ENCODE results near the gene DDI1. TPM values are rescaled to one million over a fixed set of nuclear protein-coding genes. Genes with fewer than 3 reads are reported as not detected.

The DDI1 gene
- total RNA-seq, 1 experiment from 2014 or later = not detected

DNA sequence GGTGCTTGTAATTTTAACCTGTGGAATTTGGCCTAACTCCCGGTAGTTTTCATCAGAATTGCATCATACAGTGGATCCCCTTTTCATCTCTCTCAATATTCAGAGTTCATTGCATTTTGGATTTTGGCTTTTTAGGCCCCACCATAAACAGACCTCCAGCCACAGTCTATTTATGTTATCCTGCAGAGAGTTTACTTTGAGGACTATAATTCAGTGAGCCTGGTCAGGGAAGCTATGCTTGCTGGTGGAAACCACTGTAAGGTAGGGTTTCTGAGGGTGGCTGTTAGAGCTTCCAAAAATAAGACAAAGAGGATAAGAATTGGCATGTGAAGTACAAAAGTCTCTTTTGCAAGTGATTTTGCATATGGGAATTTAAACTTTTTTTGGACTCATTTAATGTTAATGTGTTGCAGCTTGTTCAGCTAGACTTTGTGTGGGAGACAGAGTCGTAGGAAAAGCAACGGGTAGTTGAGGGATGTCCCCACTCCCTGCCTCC lies 34.8 kb upstream of the DDI1 start:
- Histone ChIP-seq H3K27ac (ENCODE audit: low read depth, low read length) (no peak overlapping the region), H3K9me3 (ENCODE audit: control insufficient read depth in 1 of 2, insufficient read depth in 1 of 2, low read depth in 1 of 2, low read length in 2 of 2) (no peaks in the 10 kb centered on the region), H4K20me1 (ENCODE audit: insufficient read depth) (no peaks in the 10 kb centered on the region), H3K9me2 (ENCODE audit: insufficient read depth) (no peaks in the 10 kb centered on the region), H3K27me3 (ENCODE audit: insufficient read depth, low read length) (no peaks in the 10 kb centered on the region), H3K79me2 (ENCODE audit: insufficient read depth, low read length) (no peaks in the 10 kb centered on the region), H3K9ac (ENCODE audit: low read length) (no peak overlapping the region), H3K4me3 (replicated peaks in 1 of 2; ENCODE audit: low read depth in 1 of 2, low read length in 2 of 2) (no peak overlapping the region), H3K36me3 (ENCODE audit: control insufficient read depth in 1 of 2, insufficient read depth in 2 of 2, low read length in 2 of 2) (no peaks in the 10 kb centered on the region), H2AFZ (ENCODE audit: low read depth, low read length, poor library complexity, severe bottlenecking) (no peak overlapping the region), H3K4me2 (ENCODE audit: low read length) (no peak overlapping the region), H3K4me1 (ENCODE audit: control insufficient read depth in 1 of 2, insufficient read depth in 2 of 2, low read length in 2 of 2) (no peaks in the 10 kb centered on the region)
- DNase-seq (ENCODE audit: low read depth, low spot score) (no peak), ATAC-seq (no peak)
- ChIA-PET CTCF (no interaction called here), POLR2A (no interaction called here), RAD21 (ENCODE audit: low non-redundant PET in 1 of 2, low total read pairs in 2 of 2, uncharacterized antibody in 2 of 2, unreplicated experiment in 2 of 2) (no interaction called here)
- TF ChIP-seq CBX3 (IDR thresholded peaks at IDR 0.05; ENCODE audit: low read depth) (no peak), ATF3 (IDR thresholded peaks at IDR 0.05) (no peak), ZFX (IDR thresholded peaks at IDR 0.05) (no peak), RAD21 (IDR thresholded peaks at IDR 0.05; ENCODE audit: low read depth) (no peak)
- BruUV-seq (replicated peaks) = no TSS peak
- intact Hi-C loops (cut with micrococcal nuclease) = no loop called here

GRCh38 chr11:104003491-104003890 lies 32.9 kb upstream of the DDI1 start:
- intact Hi-C loops (cut with micrococcal nuclease) = no loop called here
- H4K20me1 ChIP-seq (ENCODE audit: insufficient read depth) = no peaks in the 10 kb centered on the region

More at GRCh38 chr11:104003491-104003890, 32.9 kb upstream of the DDI1 start:
- H3K9me3 ChIP-seq (ENCODE audit: control insufficient read depth in 1 of 2, insufficient read depth in 1 of 2, low read depth in 1 of 2, low read length in 2 of 2) = no peaks in the 10 kb centered on the region
- ATAC-seq = no peak
- H2AFZ ChIP-seq (ENCODE audit: low read depth, low read length, poor library complexity, severe bottlenecking) = no peak overlapping the region
- ChIA-PET CTCF (no interaction called here), POLR2A (no interaction called here), RAD21 (ENCODE audit: low non-redundant PET in 1 of 2, low total read pairs in 2 of 2, uncharacterized antibody in 2 of 2, unreplicated experiment in 2 of 2) (no interaction called here)
- no peaks in the 10 kb centered on the region for H3K4me1 ChIP-seq (ENCODE audit: control insufficient read depth in 1 of 2, insufficient read depth in 2 of 2, low read length in 2 of 2)
- no peak overlapping the region for H3K27ac ChIP-seq (ENCODE audit: low read depth, low read length)
- no peak overlapping the region for H3K4me2 ChIP-seq (ENCODE audit: low read length)
- H3K79me2 ChIP-seq (ENCODE audit: insufficient read depth, low read length) = no peaks in the 10 kb centered on the region
- TF ChIP-seq ZNF274 (IDR thresholded peaks at IDR 0.05; ENCODE audit: low read depth, low read length) = no peak
- TF ChIP-seq MAX (IDR thresholded peaks at IDR 0.05) = no peak
- TF ChIP-seq EZH2phosphoT487 (IDR thresholded peaks at IDR 0.05; ENCODE audit: borderline replicate concordance) = no peak
- no peaks in the 10 kb centered on the region for H3K36me3 ChIP-seq (ENCODE audit: control insufficient read depth in 1 of 2, insufficient read depth in 2 of 2, low read length in 2 of 2)
- no peak for DNase-seq (ENCODE audit: low read depth, low spot score)
- no peak overlapping the region for H3K9ac ChIP-seq (ENCODE audit: low read length)
- H3K9me2 ChIP-seq (ENCODE audit: insufficient read depth) = no peaks in the 10 kb centered on the region
- no TSS peak for BruUV-seq (replicated peaks)
- no peak overlapping the region for H3K4me3 ChIP-seq (replicated peaks in 1 of 2; ENCODE audit: low read depth in 1 of 2, low read length in 2 of 2)
- H3K27me3 ChIP-seq (ENCODE audit: insufficient read depth, low read length) = no peaks in the 10 kb centered on the region

All from HCT116 (cell line).